D721Med (cell line): ENCODE data around the gene ZIC5.
"Not testable (repeated sequence)": the region's sequence is repeated elsewhere in the genome, so short reads cannot be mapped to it uniquely, and the experiment has no call there.

Experiments used
- DNase-seq: peaks from one replicate; pipeline ENCODE4 v3.0.0; 2011; ENCODE audit warnings: low spot score; ENCODE audit not compliant: insufficient read length
- FAIRE-seq: peaks from 2 replicates; lab custom pipeline; 2011; peaks lifted over from hg19 to GRCh38; lab: Jason Lieb, UNC
- TF ChIP-seq, protein P1 (sequence below): IDR thresholded peaks from 2 replicates; pipeline ENCODE4 v1.5.1; 2012; ENCODE audit warnings: mild to moderate bottlenecking, control low read depth; ENCODE audit not compliant: insufficient read depth; ENCODE audit errors: missing control alignments

ZIC5 gene

DNA sequence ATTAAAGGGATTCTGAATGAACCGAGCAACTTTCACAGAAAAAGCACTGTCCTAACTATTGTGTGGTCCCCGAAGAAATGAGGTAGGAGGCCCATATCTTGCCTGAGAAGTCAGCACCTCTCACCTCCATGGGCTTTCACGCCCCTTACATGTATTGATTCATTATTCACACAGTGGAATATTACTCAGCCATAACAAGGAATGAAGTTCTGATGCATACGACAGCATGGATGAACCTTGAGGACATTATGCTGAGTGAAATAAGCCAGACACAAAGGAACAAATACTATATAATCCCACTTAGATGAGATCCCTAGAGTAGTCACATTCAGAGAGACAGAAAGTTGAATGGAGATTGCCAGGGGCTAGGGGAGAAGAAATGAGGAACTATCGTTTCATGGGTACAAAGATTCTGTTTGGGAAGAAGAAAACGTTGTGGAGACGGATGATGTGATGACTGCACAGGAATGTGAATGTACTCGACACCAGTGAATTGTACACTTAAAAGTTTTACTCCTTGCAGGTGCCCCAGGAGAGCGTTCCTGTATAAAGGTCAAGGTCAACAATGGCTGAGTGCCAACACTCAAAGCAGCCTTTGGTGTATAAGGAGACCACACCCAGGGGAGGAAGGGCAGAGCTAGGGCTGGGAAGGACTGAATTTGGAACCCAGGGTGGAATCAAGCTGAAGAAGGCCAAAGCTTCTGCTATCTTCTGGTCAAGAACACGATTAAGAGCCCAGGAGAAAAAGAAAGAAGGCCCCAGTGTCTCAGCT lies 22.5 kb downstream of the ZIC5 start:
- TF ChIP-seq, protein P1, sequence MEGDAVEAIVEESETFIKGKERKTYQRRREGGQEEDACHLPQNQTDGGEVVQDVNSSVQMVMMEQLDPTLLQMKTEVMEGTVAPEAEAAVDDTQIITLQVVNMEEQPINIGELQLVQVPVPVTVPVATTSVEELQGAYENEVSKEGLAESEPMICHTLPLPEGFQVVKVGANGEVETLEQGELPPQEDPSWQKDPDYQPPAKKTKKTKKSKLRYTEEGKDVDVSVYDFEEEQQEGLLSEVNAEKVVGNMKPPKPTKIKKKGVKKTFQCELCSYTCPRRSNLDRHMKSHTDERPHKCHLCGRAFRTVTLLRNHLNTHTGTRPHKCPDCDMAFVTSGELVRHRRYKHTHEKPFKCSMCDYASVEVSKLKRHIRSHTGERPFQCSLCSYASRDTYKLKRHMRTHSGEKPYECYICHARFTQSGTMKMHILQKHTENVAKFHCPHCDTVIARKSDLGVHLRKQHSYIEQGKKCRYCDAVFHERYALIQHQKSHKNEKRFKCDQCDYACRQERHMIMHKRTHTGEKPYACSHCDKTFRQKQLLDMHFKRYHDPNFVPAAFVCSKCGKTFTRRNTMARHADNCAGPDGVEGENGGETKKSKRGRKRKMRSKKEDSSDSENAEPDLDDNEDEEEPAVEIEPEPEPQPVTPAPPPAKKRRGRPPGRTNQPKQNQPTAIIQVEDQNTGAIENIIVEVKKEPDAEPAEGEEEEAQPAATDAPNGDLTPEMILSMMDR = no peak
- no peak for FAIRE-seq
- no peak for DNase-seq

DNA sequence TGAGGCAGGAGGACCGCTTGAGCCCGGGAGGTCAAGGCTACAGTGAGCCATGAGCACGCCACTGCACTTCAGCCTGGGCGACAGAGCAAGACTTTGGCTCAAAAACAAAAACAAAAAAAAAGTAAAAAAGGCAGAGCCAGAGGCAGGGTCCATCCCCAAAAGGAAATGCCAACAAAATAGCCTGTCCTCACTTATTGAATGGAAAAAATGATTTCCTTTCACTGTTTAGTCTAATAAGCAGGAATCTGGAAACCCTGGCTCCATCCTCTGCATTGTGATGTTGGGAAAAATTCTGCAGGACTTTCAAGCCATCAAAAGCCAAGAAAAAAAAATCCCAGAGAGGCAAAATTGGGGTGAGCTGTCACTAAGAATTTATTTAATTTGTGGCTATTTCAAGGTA lies 23.2 kb downstream of the ZIC5 start:
- FAIRE-seq = no peak
- no peak for DNase-seq
- TF ChIP-seq, protein P1 = no peak

- DNase-seq (no peak), FAIRE-seq (no peak)
- TF ChIP-seq, protein P1 = no peak
Measured at GRCh38 chr13:99947666-99948065, 23.9 kb downstream of the ZIC5 start.

DNA sequence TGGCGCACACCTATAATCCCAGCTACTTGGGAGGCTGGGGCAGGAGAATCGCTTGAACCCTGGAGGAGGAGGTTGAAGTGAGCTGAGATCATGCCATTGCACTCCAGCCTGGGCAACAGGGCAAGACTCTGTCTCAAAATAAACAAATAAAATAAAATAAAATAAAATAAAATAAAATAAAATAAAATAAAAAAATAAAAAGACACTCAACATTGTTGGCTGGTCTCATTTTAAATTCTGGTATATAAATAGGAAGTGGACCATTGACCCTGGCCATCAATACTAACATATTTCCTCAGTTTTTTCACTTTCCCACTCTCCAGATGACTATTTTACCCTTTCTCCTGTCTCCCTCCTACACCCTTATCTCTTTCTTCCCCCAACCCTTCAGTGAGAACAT lies 26.1 kb downstream of the ZIC5 start:
- not testable (repeated sequence) for FAIRE-seq, DNase-seq

DNA sequence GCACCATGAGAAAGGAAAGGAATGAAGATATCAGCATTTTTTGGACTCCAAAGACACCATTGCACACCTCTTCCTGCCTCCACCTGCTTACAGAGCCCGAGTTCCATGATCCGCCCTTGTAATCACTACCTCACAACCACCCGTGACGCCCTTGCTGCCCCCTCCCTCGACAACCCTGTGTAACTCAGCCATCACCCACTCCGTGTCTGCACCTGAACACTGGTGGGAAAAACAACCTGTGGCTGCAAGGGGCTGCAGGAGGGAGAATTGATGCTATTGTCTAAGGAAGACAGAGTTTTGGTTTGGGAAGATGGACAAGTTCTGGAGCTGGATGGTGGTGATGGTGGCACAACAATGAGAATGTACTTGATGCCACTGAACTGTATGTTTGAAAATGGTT lies 27.0 kb downstream of the ZIC5 start:
- FAIRE-seq (no peak), DNase-seq (no peak)
- TF ChIP-seq, protein P1 = no peak

DNA sequence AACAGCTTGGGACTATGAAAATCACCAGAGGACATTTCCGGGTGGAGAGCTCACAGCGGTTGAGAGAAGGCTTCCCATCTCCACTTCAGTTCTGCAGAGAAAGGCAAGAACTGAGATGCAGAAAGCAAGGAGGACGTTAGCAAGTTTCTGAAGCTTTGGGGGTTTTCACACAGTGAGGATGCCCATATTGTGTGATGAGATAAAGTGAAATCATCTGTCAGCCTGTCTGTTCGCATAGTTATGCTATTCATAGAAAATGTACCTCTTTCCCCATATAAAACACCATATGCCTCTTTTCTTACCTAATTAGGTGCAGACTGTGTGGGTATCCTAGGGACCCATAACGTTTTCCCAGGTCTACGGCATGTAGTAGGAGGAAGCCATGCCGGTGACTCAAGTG lies 27.5 kb downstream of the ZIC5 start:
- DNase-seq (no peak), FAIRE-seq (no peak)
- TF ChIP-seq, protein P1 = no peak

- DNase-seq (no peak), FAIRE-seq (no peak)
Measured at GRCh38 chr13:99941911-99942310, 29.7 kb downstream of the ZIC5 start.

More at GRCh38 chr13:99941911-99942310, 29.7 kb downstream of the ZIC5 start:
- TF ChIP-seq, protein P1 = no peak
